HEK293 (cell line): ENCODE results near the gene GPR39.

ENCODE experiments used
- ELK4 ChIP-seq: IDR thresholded peaks from 2 replicates; pipeline ENCODE4 v1.6.1; 2011; ENCODE audit warnings: mild to moderate bottlenecking, low read depth, low read length, borderline replicate concordance
- FEZF1 ChIP-seq: fragments of 450-650 bp; formaldehyde crosslinking; IDR thresholded peaks from 2 replicates; pipeline ENCODE4 v1.5.1; 2016; ENCODE audit warnings: missing biosample characterization, missing genetic modification characterization
- GLI2 ChIP-seq: fragments of 450-650 bp; formaldehyde crosslinking; IDR thresholded peaks from 2 replicates; pipeline ENCODE4; 2017; ENCODE audit warnings: missing biosample characterization, missing genetic modification characterization, low read depth, borderline replicate concordance
- GLIS2 ChIP-seq: fragments of 450-650 bp; formaldehyde crosslinking; IDR thresholded peaks from 2 replicates; pipeline ENCODE4 v1.5.1; 2016; ENCODE audit warnings: missing biosample characterization, missing genetic modification characterization
- KLF16 ChIP-seq: fragments of 450-650 bp; formaldehyde crosslinking; IDR thresholded peaks from 2 replicates; pipeline ENCODE4 v1.5.1; 2017; ENCODE audit warnings: missing biosample characterization, missing genetic modification characterization
- KLF9 ChIP-seq: fragments of 450-650 bp; formaldehyde crosslinking; IDR thresholded peaks from 2 replicates; pipeline ENCODE4 v1.5.1; 2016; ENCODE audit warnings: missing biosample characterization, missing genetic modification characterization, low read depth
- MEIS1 ChIP-seq: sonication (generic); formaldehyde crosslinking; IDR thresholded peaks from 2 replicates; pipeline ENCODE4 v1.8.1; 2022; ENCODE audit warnings: missing genetic modification reagents, mild to moderate bottlenecking, borderline replicate concordance
- MYNN ChIP-seq: fragments of 450-650 bp; formaldehyde crosslinking; IDR thresholded peaks from 2 replicates; pipeline ENCODE4 v1.5.1; 2016; ENCODE audit warnings: missing biosample characterization, missing genetic modification characterization, borderline replicate concordance
- SALL2 ChIP-seq: fragments of 450-650 bp; formaldehyde crosslinking; IDR thresholded peaks from 2 replicates; pipeline ENCODE4 v1.5.0; 2017; ENCODE audit warnings: missing biosample characterization, mild to moderate bottlenecking, missing genetic modification characterization, borderline replicate concordance
- SP2 ChIP-seq: fragments of 450-650 bp; formaldehyde crosslinking; IDR thresholded peaks from 2 replicates; pipeline ENCODE4 v1.5.1; 2016; ENCODE audit warnings: missing biosample characterization, missing genetic modification characterization
- WT1 ChIP-seq: fragments of 450-650 bp; formaldehyde crosslinking; IDR thresholded peaks from 2 replicates; pipeline ENCODE4 v1.5.1; 2016; ENCODE audit warnings: missing biosample characterization, missing genetic modification characterization
- ZBTB6 ChIP-seq: fragments of 450-650 bp; formaldehyde crosslinking; IDR thresholded peaks from 2 replicates; pipeline ENCODE4 v1.5.1; 2017; ENCODE audit warnings: missing biosample characterization, missing genetic modification characterization
- ZNF16 ChIP-seq: fragments of 450-650 bp; formaldehyde crosslinking; IDR thresholded peaks from 2 replicates; pipeline ENCODE4 v1.5.1; 2016; ENCODE audit warnings: low read depth, missing biosample characterization, missing genetic modification characterization
- ZNF274 ChIP-seq, 2 experiments: fragments of 200-500 bp in 1 of 2; fragments of 450-650 bp in 1 of 2; sonication (Bioruptor generic) in 1 of 2; formaldehyde crosslinking in 1 of 2; IDR thresholded peaks; 2 replicates each; pipeline versions ENCODE4 v1.5.1 to v1.6.1; 2014 to 2016; ENCODE audit warnings: borderline replicate concordance in 1 of 2, inconsistent platforms in 1 of 2, low read length in 1 of 2, missing biosample characterization in 1 of 2, missing genetic modification characterization in 1 of 2
- ZNF280D ChIP-seq: fragments of 450-650 bp; formaldehyde crosslinking; IDR thresholded peaks from 2 replicates; pipeline ENCODE4 v1.5.1; 2016; ENCODE audit warnings: missing biosample characterization, missing genetic modification characterization
- ZNF398 ChIP-seq: fragments of 450-650 bp; formaldehyde crosslinking; IDR thresholded peaks from 2 replicates; pipeline ENCODE4 v1.5.1; 2017; ENCODE audit warnings: missing biosample characterization, missing genetic modification characterization
- ZNF404 ChIP-seq: fragments of 450-650 bp; formaldehyde crosslinking; IDR thresholded peaks from 2 replicates; pipeline ENCODE4 v1.5.1; 2017; ENCODE audit warnings: missing biosample characterization, missing genetic modification characterization
- ZNF416 ChIP-seq: fragments of 450-650 bp; formaldehyde crosslinking; IDR thresholded peaks from 2 replicates; pipeline ENCODE4 v1.5.1; 2016; ENCODE audit warnings: missing biosample characterization, missing genetic modification characterization
- ZNF423 ChIP-seq: fragments of 450-650 bp; formaldehyde crosslinking; IDR thresholded peaks from 2 replicates; pipeline ENCODE4 v1.5.1; 2016; ENCODE audit warnings: missing biosample characterization, missing genetic modification characterization
- ZNF514 ChIP-seq: fragments of 450-650 bp; formaldehyde crosslinking; IDR thresholded peaks from 2 replicates; pipeline ENCODE4 v1.5.1; 2016; ENCODE audit warnings: missing biosample characterization, missing genetic modification characterization
- ZNF518A ChIP-seq: fragments of 450-650 bp; formaldehyde crosslinking; conservative IDR thresholded peaks from 2 replicates; pipeline ENCODE4 v1.5.1; 2016; ENCODE audit warnings: low read depth, missing biosample characterization, missing genetic modification characterization
- ZNF639 ChIP-seq: fragments of 450-650 bp; formaldehyde crosslinking; IDR thresholded peaks from 2 replicates; pipeline ENCODE4 v1.5.1; 2016; ENCODE audit warnings: missing biosample characterization, missing genetic modification characterization
- ZNF658 ChIP-seq: fragments of 450-650 bp; formaldehyde crosslinking; IDR thresholded peaks from 2 replicates; pipeline ENCODE4; 2016; ENCODE audit warnings: missing biosample characterization, missing genetic modification characterization
- ZNF664 ChIP-seq: fragments of 450-650 bp; formaldehyde crosslinking; IDR thresholded peaks from 2 replicates; pipeline ENCODE4 v1.5.1; 2016; ENCODE audit warnings: missing biosample characterization, missing genetic modification characterization
- ZNF670 ChIP-seq: fragments of 450-650 bp; formaldehyde crosslinking; IDR thresholded peaks from 2 replicates; pipeline ENCODE4 v1.5.1; 2016; ENCODE audit warnings: missing biosample characterization, missing genetic modification characterization, low read depth

The GPR39 gene

GRCh38 chr2:132415915-132416722 lies 486 bp upstream of the GPR39 start (continued):
- TF ChIP-seq ZNF658 (tag by site-specific recombination), result no peak
- TF ChIP-seq FEZF1 (tag by site-specific recombination), result no peak
- no peak for TF ChIP-seq MEIS1 (CRISPR knock-in tag)
- TF ChIP-seq SP2 (tag by site-specific recombination), result peak; percentile 73
- TF ChIP-seq ZNF518A, result no peak
- TF ChIP-seq WT1, result peak; percentile 45; the same call in 1 of the 2 replicates
- no peak for TF ChIP-seq ZNF16 (tag by site-specific recombination)
- no peak for TF ChIP-seq ZNF664 (tag by site-specific recombination)
- TF ChIP-seq ZNF274 (IDR thresholded peaks at IDR 0.05; ENCODE audit: low read length), result no peak
- TF ChIP-seq ZNF274 (tag by site-specific recombination; IDR thresholded peaks at IDR 0.05; ENCODE audit: borderline replicate concordance), result no peak
- peak; percentile 28; the same call in 1 of the 2 replicates for TF ChIP-seq ZNF423 (tag by site-specific recombination)
- TF ChIP-seq SALL2, result no peak
- no peak for TF ChIP-seq ZNF280D (tag by site-specific recombination)
- no peak for TF ChIP-seq ZBTB6 (tag by site-specific recombination)
- TF ChIP-seq GLIS2, result peak; percentile 84
- TF ChIP-seq ZNF639 (tag by site-specific recombination), result 0 out of 2 replicates have a peak, but pooled peaks have one; percentile 16
- TF ChIP-seq KLF9 (tag by site-specific recombination), result peak; percentile 58; the same call in 1 of the 2 replicates
- no peak for TF ChIP-seq MYNN (tag by site-specific recombination)
- TF ChIP-seq ZNF670 (tag by site-specific recombination), result no peak
- no peak for TF ChIP-seq ZNF416 (tag by site-specific recombination)
- TF ChIP-seq ZNF514, result no peak
- TF ChIP-seq KLF16, result no peak
- no peak for TF ChIP-seq ZNF398 (tag by site-specific recombination)
- TF ChIP-seq ZNF404 (tag by site-specific recombination), result no peak
- no peak for TF ChIP-seq ELK4
- no peak for TF ChIP-seq GLI2
